ENCODE measurements around the gene ARFRP1. TPM values are rescaled to one million over a fixed set of nuclear protein-coding genes. Genes with fewer than 3 reads are reported as not detected.

ARFRP1 gene
- total RNA-seq, 1 experiment from 2014 or later = 42.7 TPM

- Histone ChIP-seq H4K91ac (ENCODE audit: insufficient read length, low read depth, low read length) (no peak overlapping the region), H2AFZ (ENCODE audit: low read length) (no peak overlapping the region), H4K5ac (ENCODE audit: insufficient read length, low read depth, low read length) (no peak overlapping the region), H3K18ac (ENCODE audit: insufficient read length, low read depth, low read length) (no peak overlapping the region), H2BK5ac (ENCODE audit: insufficient read length, low read length) (no peak overlapping the region), H3K27me3 (ENCODE audit: insufficient read depth, low read length) (no peaks in the 10 kb centered on the region), H3K56ac (ENCODE audit: insufficient read length, low read depth, low read length) (no peak overlapping the region), H3K4ac (ENCODE audit: low read depth, low read length) (no peak overlapping the region), H3K14ac (ENCODE audit: insufficient read depth, low read length) (no peak overlapping the region), H3K4me1 (ENCODE audit: insufficient read depth, low read length) (no peaks in the 10 kb centered on the region), H3K9me3 (ENCODE audit: control insufficient read depth, low read depth, low read length) (no peaks in the 10 kb centered on the region), H3K4me2 (ENCODE audit: insufficient read depth, insufficient read length, low read length) (no peak overlapping the region), H2BK20ac (ENCODE audit: low read depth, low read length, poor library complexity, severe bottlenecking) (no peak overlapping the region), H2BK12ac (ENCODE audit: insufficient read length, low read depth, low read length) (no peak overlapping the region), H3K23me2 (ENCODE audit: insufficient read length, low read depth, low read length, poor library complexity, severe bottlenecking) (peaks cover 4% of the 10 kb centered on the region), H3K9ac (ENCODE audit: extremely low read depth, insufficient read length, low read length) (no peak overlapping the region), H3K79me1 (ENCODE audit: insufficient read depth, low read depth, low read length, poor library complexity, severe bottlenecking) (no peaks in the 10 kb centered on the region), H2BK15ac (ENCODE audit: low read depth, low read length) (no peak overlapping the region), H3K23ac (ENCODE audit: insufficient read length, low read depth, low read length) (no peak overlapping the region), H4K20me1 (ENCODE audit: control insufficient read depth, insufficient read depth, insufficient read length) (no peaks in the 10 kb centered on the region), H4K8ac (replicated peaks; ENCODE audit: insufficient read length, low read depth, low read length) (no peak overlapping the region), H3K27ac (ENCODE audit: insufficient read length, low read depth, low read length) (no peak overlapping the region), H2AK5ac (ENCODE audit: insufficient read length, low read length) (no peak overlapping the region), H3T11ph (ENCODE audit: low read length) (no peak overlapping the region), H2BK120ac (ENCODE audit: low read depth, low read length, poor library complexity, severe bottlenecking) (no peak overlapping the region), H3K79me2 (ENCODE audit: insufficient read depth, low read length) (no peaks in the 10 kb centered on the region)
- H3K27ac Mint-ChIP-seq = no peak overlapping the region
- H3K27me3 Mint-ChIP-seq (ENCODE audit: low read depth) = peaks cover 6% of the 10 kb centered on the region
- no peak overlapping the region for H3K4me3 Mint-ChIP-seq
- peaks cover 2 to 10% of the 10 kb centered on the region in 2 experiments for H3K4me1 Mint-ChIP-seq
- WGBS (ENCODE audit: extremely low coverage, insufficient read length, low lambda C conversion rate) = no CpG with 5 or more reads among the region's 37 CpGs
- peaks cover 3 to 5% of the 10 kb centered on the region in 2 experiments; a peak in 3 of 5 replicates for H3K9me3 Mint-ChIP-seq
- H3K36me3 Mint-ChIP-seq (ENCODE audit: insufficient read depth in 1 of 3, low read depth in 3 of 3) = peaks cover 14 to 20% (median 17%) of the 10 kb centered on the region in 3 experiments; a peak in 6 of 7 replicates
- TF ChIP-seq CTCF (conservative IDR thresholded peaks at IDR 0.05) = no peak
- DNase-seq = no peak
These were observed 13.0 kb downstream of the ARFRP1 start for GRCh38 chr20:63694584-63695423.
